ENCODE data around the gene GRPEL2.

The GRPEL2 gene

DNA sequence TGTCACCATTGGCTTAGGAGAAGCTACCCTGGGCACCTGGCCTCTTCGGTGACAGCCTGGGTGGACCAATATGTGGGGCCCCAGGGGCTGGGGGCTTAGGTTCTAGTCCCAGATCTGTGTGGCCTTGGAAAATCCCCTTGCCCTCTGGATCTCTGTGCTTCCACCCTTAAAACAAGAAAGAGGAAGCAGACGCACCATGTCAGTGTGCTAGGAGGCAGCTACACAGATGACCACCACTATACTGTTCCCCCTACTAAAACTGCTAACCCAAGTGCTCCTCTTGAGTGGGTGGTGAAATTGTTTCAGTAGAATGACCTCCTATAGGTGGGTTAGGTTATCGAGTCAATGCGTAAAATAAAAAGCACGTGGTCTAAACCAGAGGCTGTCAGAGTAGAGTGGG is 42.7 kb upstream of the GRPEL2 start:
- no peak overlapping the region for H3K4me3 ChIP-seq (ENCODE audit: low read length)
- H3K27ac ChIP-seq (ENCODE audit: low read length) = no peak overlapping the region
- no peak for TF ChIP-seq EZH2phosphoT487 (IDR thresholded peaks at IDR 0.05; ENCODE audit: low read depth)
- TF ChIP-seq, protein P1, sequence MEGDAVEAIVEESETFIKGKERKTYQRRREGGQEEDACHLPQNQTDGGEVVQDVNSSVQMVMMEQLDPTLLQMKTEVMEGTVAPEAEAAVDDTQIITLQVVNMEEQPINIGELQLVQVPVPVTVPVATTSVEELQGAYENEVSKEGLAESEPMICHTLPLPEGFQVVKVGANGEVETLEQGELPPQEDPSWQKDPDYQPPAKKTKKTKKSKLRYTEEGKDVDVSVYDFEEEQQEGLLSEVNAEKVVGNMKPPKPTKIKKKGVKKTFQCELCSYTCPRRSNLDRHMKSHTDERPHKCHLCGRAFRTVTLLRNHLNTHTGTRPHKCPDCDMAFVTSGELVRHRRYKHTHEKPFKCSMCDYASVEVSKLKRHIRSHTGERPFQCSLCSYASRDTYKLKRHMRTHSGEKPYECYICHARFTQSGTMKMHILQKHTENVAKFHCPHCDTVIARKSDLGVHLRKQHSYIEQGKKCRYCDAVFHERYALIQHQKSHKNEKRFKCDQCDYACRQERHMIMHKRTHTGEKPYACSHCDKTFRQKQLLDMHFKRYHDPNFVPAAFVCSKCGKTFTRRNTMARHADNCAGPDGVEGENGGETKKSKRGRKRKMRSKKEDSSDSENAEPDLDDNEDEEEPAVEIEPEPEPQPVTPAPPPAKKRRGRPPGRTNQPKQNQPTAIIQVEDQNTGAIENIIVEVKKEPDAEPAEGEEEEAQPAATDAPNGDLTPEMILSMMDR (IDR thresholded peaks at IDR 0.05; ENCODE audit: low read depth, low read length) = no peak
- no peaks in the 10 kb centered on the region for H3K36me3 ChIP-seq (replicated peaks; ENCODE audit: low read depth, low read length)
- H3K9ac ChIP-seq (ENCODE audit: low read length) = no peak overlapping the region
- H3K9me3 ChIP-seq (ENCODE audit: insufficient read depth, low read length) = no peaks in the 10 kb centered on the region
- no peaks in the 10 kb centered on the region for H3K4me1 ChIP-seq (ENCODE audit: low read length)
- H4K20me1 ChIP-seq (ENCODE audit: insufficient read depth, low read length) = no peaks in the 10 kb centered on the region
- no peak overlapping the region for H3K4me2 ChIP-seq (ENCODE audit: low read length)
- H3K79me2 ChIP-seq (ENCODE audit: low read length) = no peaks in the 10 kb centered on the region
- no peaks in the 10 kb centered on the region for H3K27me3 ChIP-seq (ENCODE audit: low read depth, low read length)
- no peak overlapping the region for H2AFZ ChIP-seq (ENCODE audit: low read depth, low read length)

GRCh38 chr5:149303210-149303609 is 42.1 kb upstream of the GRPEL2 start:
- no peak overlapping the region for H2AFZ ChIP-seq (ENCODE audit: low read depth, low read length)
- no peaks in the 10 kb centered on the region for H3K27me3 ChIP-seq (ENCODE audit: low read depth, low read length)
- no peak overlapping the region for H3K4me2 ChIP-seq (ENCODE audit: low read length)
- H3K9ac ChIP-seq (ENCODE audit: low read length) = no peak overlapping the region
- H4K20me1 ChIP-seq (ENCODE audit: insufficient read depth, low read length) = no peaks in the 10 kb centered on the region
- no peaks in the 10 kb centered on the region for H3K36me3 ChIP-seq (replicated peaks; ENCODE audit: low read depth, low read length)
- H3K27ac ChIP-seq (ENCODE audit: low read length) = no peak overlapping the region
- TF ChIP-seq, protein P1 (IDR thresholded peaks at IDR 0.05; ENCODE audit: low read depth, low read length) = no peak
- TF ChIP-seq EZH2phosphoT487 (IDR thresholded peaks at IDR 0.05; ENCODE audit: low read depth) = no peak
- H3K79me2 ChIP-seq (ENCODE audit: low read length) = no peaks in the 10 kb centered on the region
- no peak overlapping the region for H3K4me3 ChIP-seq (ENCODE audit: low read length)
- no peaks in the 10 kb centered on the region for H3K9me3 ChIP-seq (ENCODE audit: insufficient read depth, low read length)
- no peaks in the 10 kb centered on the region for H3K4me1 ChIP-seq (ENCODE audit: low read length)

DNA sequence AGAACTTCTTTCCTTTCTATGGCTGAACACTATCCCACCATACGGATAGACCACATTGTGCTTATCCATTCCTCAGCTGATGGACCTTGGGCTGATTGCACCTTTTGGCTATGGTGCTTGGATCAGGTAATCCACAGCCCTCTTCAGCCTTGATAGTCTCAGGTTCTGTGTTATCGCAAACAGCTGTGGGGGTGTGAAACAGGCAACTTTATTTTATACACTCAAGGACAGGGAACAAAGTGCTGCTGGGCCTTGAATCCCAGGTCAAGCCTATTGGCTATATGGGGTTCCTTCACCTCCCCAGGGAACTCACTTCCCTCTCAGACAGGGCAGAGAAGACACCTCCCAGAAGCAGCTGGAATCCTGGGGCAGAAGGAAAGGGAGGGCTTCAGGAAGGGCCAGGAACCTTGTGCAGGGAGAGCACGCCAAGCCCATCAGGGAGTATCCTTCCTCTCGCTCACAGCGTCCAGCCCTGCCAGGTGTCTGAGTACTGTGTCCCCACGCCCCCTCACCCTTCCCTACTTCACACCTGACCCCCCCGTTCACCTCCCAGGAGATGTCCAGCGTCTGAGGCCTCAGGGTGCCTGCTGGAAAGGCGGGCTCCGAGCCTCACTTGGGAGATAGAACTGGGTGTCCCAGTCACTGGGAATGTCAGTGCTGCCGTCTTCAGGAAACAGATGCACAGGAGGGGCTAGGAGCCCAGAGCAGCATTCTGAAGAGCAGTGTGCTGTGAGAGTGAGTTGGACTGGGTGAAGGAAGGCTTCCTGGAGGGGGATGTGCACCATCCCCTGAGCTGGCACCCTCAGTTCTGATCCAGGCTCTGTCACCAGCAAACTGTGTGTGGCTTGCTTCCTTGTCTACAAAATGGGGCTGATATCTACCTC is 40.9 kb upstream of the GRPEL2 start:
- Histone ChIP-seq H2AFZ (ENCODE audit: low read depth, low read length) (no peak overlapping the region), H3K4me2 (ENCODE audit: low read length) (no peak overlapping the region), H3K79me2 (ENCODE audit: low read length) (no peaks in the 10 kb centered on the region), H4K20me1 (ENCODE audit: insufficient read depth, low read length) (no peaks in the 10 kb centered on the region), H3K4me1 (ENCODE audit: low read length) (no peaks in the 10 kb centered on the region; the same call in 1 of the 2 replicates), H3K9ac (ENCODE audit: low read length) (no peak overlapping the region), H3K4me3 (ENCODE audit: low read length) (no peak overlapping the region), H3K27me3 (ENCODE audit: low read depth, low read length) (no peaks in the 10 kb centered on the region), H3K27ac (ENCODE audit: low read length) (no peak overlapping the region), H3K36me3 (replicated peaks; ENCODE audit: low read depth, low read length) (no peaks in the 10 kb centered on the region), H3K9me3 (ENCODE audit: insufficient read depth, low read length) (no peaks in the 10 kb centered on the region)
- TF ChIP-seq EZH2phosphoT487 (IDR thresholded peaks at IDR 0.05; ENCODE audit: low read depth) = no peak

DNA sequence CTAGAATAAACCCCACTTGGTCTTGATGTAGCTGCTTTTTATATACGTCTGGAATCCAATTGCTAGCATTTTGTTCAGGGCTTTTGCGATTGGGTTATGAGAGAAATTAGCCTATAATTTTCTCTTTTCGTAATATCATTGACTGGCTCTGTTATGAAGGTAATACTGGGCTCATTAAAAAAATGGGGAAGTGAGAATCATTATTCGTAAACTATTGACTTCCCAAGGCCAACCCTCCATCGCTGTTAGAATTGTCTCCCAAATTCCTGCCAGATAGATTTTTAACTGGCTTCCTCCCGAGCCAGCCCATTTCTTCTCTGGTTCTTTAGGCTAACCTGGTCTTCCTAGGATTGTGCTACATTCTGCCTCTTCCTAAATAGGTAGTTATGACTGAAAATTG is 35.9 kb upstream of the GRPEL2 start:
- Histone ChIP-seq H3K27ac (ENCODE audit: low read length) (no peak overlapping the region), H4K20me1 (ENCODE audit: insufficient read depth, low read length) (no peaks in the 10 kb centered on the region), H3K4me2 (ENCODE audit: low read length) (no peak overlapping the region), H3K27me3 (ENCODE audit: low read depth, low read length) (no peaks in the 10 kb centered on the region), H3K4me1 (ENCODE audit: low read length) (no peaks in the 10 kb centered on the region; the same call in 1 of the 2 replicates), H3K4me3 (ENCODE audit: low read length) (no peak overlapping the region), H3K9me3 (ENCODE audit: insufficient read depth, low read length) (no peaks in the 10 kb centered on the region), H3K9ac (ENCODE audit: low read length) (no peak overlapping the region), H2AFZ (ENCODE audit: low read depth, low read length) (no peak overlapping the region), H3K79me2 (ENCODE audit: low read length) (no peaks in the 10 kb centered on the region), H3K36me3 (replicated peaks; ENCODE audit: low read depth, low read length) (no peaks in the 10 kb centered on the region)
- TF ChIP-seq EZH2phosphoT487 (IDR thresholded peaks at IDR 0.05; ENCODE audit: low read depth) = no peak
- TF ChIP-seq, protein P1 (IDR thresholded peaks at IDR 0.05; ENCODE audit: low read depth, low read length) = no peak

Measured in OCI-LY3 (cell line).